Suprapubic skin (tissue), 3 donors: ENCODE measurements around the gene REM2.

Experiments used
- POLR2A ChIP-seq, 2 donors: fragments of 450-650 bp; IDR thresholded peaks; one replicate each; pipeline ENCODE4 v1.6.1; 2017; ENCODE audit warnings: antibody characterized with exemption in 2 of 2, mild to moderate bottlenecking in 2 of 2, moderate library complexity in 2 of 2
- TF ChIP-seq, protein P1 (sequence below), 2 donors: fragments of 200-600 bp in 1 of 2; fragments of 450-650 bp in 1 of 2; sonication (generic) in 1 of 2; IDR thresholded peaks; one replicate each; pipeline ENCODE4 v1.5.1; 2016 to 2019; ENCODE audit warnings: antibody characterized with exemption in 2 of 2, mild to moderate bottlenecking in 1 of 2, moderate library complexity in 1 of 2

DNA sequence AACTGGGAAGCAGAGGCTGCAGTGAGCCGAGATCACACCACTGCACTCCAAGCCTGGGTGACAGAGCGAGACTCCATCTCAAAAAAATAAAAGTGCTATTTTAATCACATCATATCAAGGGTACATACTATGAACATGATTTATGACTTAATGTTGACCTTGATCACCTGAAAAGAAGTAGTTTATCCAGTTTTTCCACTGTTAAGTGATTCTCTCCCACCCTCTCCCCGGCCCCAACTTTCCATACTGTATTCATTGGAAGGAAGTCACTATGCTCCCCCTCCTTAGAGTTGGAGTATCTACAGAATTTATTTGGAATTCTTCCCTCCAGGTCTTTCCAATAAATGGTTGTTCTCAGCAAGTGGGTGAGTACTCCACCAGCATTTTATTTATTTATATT is 49.1 kb downstream of the REM2 start:
- TF ChIP-seq, protein P1, sequence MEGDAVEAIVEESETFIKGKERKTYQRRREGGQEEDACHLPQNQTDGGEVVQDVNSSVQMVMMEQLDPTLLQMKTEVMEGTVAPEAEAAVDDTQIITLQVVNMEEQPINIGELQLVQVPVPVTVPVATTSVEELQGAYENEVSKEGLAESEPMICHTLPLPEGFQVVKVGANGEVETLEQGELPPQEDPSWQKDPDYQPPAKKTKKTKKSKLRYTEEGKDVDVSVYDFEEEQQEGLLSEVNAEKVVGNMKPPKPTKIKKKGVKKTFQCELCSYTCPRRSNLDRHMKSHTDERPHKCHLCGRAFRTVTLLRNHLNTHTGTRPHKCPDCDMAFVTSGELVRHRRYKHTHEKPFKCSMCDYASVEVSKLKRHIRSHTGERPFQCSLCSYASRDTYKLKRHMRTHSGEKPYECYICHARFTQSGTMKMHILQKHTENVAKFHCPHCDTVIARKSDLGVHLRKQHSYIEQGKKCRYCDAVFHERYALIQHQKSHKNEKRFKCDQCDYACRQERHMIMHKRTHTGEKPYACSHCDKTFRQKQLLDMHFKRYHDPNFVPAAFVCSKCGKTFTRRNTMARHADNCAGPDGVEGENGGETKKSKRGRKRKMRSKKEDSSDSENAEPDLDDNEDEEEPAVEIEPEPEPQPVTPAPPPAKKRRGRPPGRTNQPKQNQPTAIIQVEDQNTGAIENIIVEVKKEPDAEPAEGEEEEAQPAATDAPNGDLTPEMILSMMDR (IDR thresholded peaks at IDR 0.05), result no peak
- TF ChIP-seq POLR2A (IDR thresholded peaks at IDR 0.05), result no peak
